Measurements from ENCODE around the gene MCC.

DNA sequence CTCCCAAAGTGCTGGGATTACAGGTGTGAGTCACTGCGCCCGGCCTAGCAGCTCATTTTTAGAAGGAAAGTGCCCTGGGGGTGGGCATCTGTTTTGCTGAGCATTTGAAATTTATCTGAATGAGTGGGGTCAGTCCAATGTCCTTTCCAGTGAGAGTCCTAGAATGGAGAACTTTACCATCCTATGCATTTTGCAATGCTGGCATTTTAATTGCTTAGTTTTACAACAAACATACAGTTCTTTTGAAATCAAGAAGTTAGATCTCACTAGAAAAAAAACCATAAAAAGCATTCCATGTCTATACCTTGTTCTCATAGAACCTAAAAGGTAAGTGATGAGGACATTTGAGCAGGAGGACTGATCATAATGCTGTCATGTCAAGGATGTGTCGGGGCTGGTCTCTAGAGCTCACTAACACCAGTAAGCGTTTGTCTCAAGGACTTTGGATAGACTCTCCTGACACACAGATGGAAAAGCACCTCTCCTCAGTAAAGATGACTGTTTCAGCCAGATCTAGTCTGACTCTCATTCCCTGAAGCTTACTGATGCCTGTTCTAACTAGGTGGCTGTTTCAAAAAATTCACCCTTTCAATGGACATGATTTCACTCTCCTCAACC, 427.7 kb downstream of the MCC start:
- TF ChIP-seq, protein P1, sequence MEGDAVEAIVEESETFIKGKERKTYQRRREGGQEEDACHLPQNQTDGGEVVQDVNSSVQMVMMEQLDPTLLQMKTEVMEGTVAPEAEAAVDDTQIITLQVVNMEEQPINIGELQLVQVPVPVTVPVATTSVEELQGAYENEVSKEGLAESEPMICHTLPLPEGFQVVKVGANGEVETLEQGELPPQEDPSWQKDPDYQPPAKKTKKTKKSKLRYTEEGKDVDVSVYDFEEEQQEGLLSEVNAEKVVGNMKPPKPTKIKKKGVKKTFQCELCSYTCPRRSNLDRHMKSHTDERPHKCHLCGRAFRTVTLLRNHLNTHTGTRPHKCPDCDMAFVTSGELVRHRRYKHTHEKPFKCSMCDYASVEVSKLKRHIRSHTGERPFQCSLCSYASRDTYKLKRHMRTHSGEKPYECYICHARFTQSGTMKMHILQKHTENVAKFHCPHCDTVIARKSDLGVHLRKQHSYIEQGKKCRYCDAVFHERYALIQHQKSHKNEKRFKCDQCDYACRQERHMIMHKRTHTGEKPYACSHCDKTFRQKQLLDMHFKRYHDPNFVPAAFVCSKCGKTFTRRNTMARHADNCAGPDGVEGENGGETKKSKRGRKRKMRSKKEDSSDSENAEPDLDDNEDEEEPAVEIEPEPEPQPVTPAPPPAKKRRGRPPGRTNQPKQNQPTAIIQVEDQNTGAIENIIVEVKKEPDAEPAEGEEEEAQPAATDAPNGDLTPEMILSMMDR (IDR thresholded peaks at IDR 0.05; ENCODE audit: insufficient read depth, low read length, poor library complexity, severe bottlenecking), result no peak
- no peak for TF ChIP-seq EZH2phosphoT487 (conservative IDR thresholded peaks at IDR 0.05; ENCODE audit: low read length)
